Choroid plexus epithelial cell (primary cell): ENCODE data around the gene F11R.
"Not testable (repeated sequence)": the region's sequence is repeated elsewhere in the genome, so short reads cannot be mapped to it uniquely, and the experiment has no call there.

ENCODE experiments used
- DNase-seq: peaks from one replicate; pipeline ENCODE4 v3.0.0-alpha.2; 2010; ENCODE audit warnings: low read depth
- H3K4me3 ChIP-seq: 2 replicates; pipeline ENCODE4 v1.5.1; 2011; ENCODE audit warnings: low read depth, mild to moderate bottlenecking, control low read depth, low read length, moderate library complexity
- CTCF ChIP-seq: conservative IDR thresholded peaks from 2 replicates; pipeline ENCODE4 v1.5.1; 2011; ENCODE audit warnings: low read depth, mild to moderate bottlenecking, control low read depth, inconsistent platforms, low read length, moderate library complexity

F11R gene

GRCh38 chr1:161039154-161039545, 18.2 kb upstream of the F11R start:
- H3K4me3 ChIP-seq: peak overlapping the region; percentile 53
- DNase-seq: no peak
- TF ChIP-seq CTCF: no peak

DNA sequence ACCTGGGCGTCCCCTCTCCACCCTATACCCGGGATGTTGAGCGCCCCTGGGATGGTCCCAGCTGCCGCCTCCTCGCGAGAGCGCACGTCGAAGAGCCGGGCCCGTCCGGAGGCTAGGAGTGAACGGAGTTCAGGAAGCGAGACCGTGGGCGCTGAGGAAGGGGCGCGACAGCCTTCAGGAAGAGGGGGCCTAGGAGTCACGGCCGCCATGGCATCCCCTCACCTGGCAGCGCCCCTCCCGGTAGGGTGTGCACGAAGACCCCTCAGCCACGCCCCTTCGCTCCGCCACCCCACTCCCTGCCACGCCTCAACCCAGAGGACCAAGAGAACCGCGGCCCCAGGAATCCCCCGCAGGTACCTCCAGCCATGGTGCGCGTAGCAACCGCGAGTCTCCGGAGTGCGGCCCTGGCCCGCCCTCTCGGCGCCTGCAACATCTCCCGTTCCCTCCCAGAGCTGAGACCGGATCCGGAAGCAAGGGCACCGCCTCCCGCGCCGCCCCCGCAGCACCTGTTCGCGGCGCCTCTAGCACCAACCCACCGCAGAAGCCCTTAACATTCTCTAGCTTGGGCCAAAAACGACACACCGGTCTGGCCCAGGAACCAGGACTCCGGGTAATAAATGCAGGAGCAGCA, 17.7 kb upstream of the F11R start, which contains the start of gene TSTD1:
TSTD1 (minus strand) TSS at position 442 of the 631 bp plus-strand sequence; CDS start at position 367, 75 bp downstream.
- DNase-seq: peak; percentile 14

DNA sequence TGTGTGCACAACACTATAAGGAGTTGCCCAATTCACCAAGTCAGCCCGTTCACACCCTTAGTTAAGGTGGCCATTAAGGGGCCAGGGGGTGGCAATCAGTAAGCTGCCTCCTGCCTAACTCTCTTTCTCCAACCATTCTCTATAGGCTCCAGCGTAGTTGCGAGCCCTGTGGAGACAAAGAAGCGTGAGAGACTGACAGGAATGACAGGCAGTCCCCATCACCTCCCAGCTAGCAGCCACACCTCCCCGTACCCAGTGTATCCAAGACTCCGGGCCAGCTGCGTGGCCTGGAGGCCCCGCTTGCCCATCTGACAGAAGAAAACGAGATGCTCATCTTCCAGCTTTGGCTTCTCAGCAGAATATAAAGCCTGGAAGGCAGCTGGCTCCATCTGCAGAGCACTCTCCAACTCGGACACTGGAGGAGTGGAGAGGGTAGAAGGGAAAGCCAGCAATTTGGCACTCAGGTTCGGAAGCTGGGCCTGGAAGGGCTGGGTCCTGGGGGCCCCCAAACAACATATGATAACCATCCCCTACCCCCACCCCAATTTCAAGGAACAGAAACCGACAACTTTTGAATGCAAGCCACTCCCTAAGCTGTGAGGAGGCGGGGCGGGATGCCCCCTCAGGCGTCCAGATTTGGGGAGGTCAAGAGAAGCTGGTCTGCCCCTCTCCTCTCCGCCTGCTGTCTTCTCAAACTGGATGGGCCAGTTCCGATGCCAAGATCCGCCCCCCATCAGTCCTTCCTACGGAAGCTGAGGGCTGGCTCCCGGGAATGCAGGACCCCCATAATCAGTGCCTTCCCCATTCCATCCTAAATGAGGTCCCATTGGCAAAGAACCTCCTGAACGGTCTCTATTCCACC, 16.9 kb upstream of the F11R start:
- H3K4me3 ChIP-seq: peak overlapping the region; percentile 53
- no peak for TF ChIP-seq CTCF
- DNase-seq: no peak

More for the DNA sequence above, 17.7 kb upstream of the F11R start, which contains the start of gene TSTD1:
- TF ChIP-seq CTCF: no peak
- H3K4me3 ChIP-seq: peak within 1 kb of the TSS; percentile 53

GRCh38 chr1:161033751-161034150, 12.8 kb upstream of the F11R start:
- TF ChIP-seq CTCF: no peak
- H3K4me3 ChIP-seq: no peak overlapping the region
- DNase-seq: no peak

- TF ChIP-seq CTCF: no peak
- no peak overlapping the region for H3K4me3 ChIP-seq
- no peak for DNase-seq
Measured at GRCh38 chr1:161032409-161032808, 11.5 kb upstream of the F11R start.

- DNase-seq: no peak
- TF ChIP-seq CTCF: no peak
- H3K4me3 ChIP-seq: no peak overlapping the region
Measured at GRCh38 chr1:161031874-161032273, 10.9 kb upstream of the F11R start.

DNA sequence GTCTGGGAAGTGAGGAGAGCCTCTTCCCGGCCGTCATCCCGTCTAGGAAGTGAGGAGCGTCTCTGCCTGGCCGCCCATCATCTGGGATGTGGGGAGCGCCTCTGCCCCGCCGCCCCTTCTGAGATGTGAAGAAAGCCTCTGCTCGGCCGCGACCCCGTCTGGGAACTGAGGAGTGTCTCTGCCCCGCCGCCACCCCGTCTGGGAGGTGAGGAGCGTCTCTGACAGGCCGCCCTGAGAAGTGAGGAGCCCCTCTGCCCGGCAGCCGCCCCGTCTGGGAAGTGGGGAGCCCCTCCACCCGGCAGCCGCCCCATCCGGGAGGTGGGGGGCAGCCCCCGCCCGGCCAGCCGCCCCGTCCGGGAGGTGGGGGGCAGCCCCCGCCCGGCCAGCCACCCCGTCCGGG, 8.5 kb upstream of the F11R start:
- not testable (repeated sequence) for DNase-seq, H3K4me3 ChIP-seq

DNA sequence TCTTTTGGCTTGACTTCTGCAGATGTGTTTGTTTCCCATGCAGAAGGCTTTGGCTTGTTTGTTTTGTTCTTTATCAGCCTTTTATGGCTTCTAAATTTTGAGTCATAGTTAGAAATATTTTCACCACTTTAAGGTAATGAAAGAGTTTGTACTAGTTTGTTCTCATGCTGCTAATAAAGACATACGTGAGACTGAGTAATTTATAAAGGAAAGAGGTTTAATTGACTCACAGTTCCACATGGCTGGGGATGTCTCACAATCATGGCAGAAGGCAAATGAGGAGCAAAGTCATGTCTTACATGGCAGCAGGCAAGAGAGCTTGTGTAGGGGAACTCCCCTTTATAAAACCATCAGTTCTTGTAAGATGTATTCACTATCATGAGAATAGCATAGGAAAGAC, 6.0 kb upstream of the F11R start:
- not testable (repeated sequence) for H3K4me3 ChIP-seq, DNase-seq

GRCh38 chr1:161022432-161022831, 1.5 kb upstream of the F11R start:
- DNase-seq, H3K4me3 ChIP-seq: not testable (repeated sequence)
